Epithelial cell of proximal tubule (primary cell): ENCODE data around the gene FAM114A1. TPM values are rescaled to one million over a fixed set of nuclear protein-coding genes. Genes with fewer than 3 reads are reported as not detected.

Experiments used
- DNase-seq: peaks from one replicate; pipeline ENCODE4 v3.0.0-alpha.2; 2011; ENCODE audit warnings: low read depth
- H3K4me3 ChIP-seq: 2 replicates; pipeline ENCODE4 v1.5.1; 2011; ENCODE audit warnings: low read depth, mild to moderate bottlenecking, low read length
- CTCF ChIP-seq: conservative IDR thresholded peaks from 2 replicates; pipeline ENCODE4 v1.5.1; 2012; ENCODE audit warnings: low read depth, mild to moderate bottlenecking, low read length
- total RNA-seq: library from RNA; depleted of rRNA; stranded (reverse); fragments of >200 nt; gene quantifications from 2 replicates; pipeline ENCODE4 v1.2.3, GENCODE V29; 2015

The FAM114A1 gene
- total RNA-seq, 1 donor from 2014 or later: 61.5 TPM

DNA sequence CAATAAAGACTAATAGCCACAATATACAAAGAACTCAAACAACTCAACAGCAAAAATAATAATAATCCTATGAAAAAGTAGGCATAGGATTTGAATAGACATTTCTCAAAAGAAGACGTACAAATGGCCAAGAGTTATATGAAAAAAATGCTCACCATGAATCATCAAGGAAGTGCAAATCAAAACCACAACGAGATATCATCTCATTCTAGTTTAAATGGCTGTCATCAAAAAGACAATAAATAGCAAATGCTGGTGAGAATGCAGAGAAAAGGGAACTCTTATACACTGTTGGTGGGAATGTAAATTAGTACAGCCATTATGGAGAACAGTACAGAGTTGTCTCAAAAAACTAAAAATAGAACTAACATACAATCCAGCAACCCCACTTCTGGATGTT, 29.8 kb upstream of the FAM114A1 start:
- TF ChIP-seq CTCF: no peak
- no peak overlapping the region for H3K4me3 ChIP-seq
- DNase-seq: no peak

DNA sequence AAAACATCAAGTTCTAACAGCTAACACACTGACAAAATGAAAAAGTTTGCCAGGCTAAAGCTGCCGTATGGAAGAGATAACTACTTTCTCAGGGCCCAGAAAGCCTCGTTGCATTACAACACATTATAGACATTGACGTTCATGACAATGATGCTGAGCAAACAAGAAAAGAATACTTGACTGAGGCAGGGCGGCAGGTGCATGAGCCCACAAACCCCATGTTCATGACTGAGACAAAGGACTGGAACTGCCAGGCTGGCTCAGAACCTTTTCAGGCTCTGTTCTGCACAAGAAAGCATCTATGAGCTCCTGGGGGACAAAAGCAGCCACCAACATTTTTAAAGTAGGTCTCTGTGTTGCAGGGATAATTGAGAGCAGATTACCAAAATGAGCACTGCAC, 24.6 kb upstream of the FAM114A1 start:
- no peak for TF ChIP-seq CTCF
- H3K4me3 ChIP-seq: no peak overlapping the region
- DNase-seq: no peak

- no peak for TF ChIP-seq CTCF
- no peak overlapping the region for H3K4me3 ChIP-seq
- no peak for DNase-seq
These were observed 21.6 kb upstream of the FAM114A1 start for GRCh38 chr4:38846015-38846414.

GRCh38 chr4:38855466-38855865, 12.1 kb upstream of the FAM114A1 start:
- TF ChIP-seq CTCF: no peak
- H3K4me3 ChIP-seq: no peak overlapping the region

GRCh38 chr4:38856046-38856445, 11.6 kb upstream of the FAM114A1 start:
- DNase-seq: no peak
- peak overlapping the region; percentile 40 for H3K4me3 ChIP-seq
- TF ChIP-seq CTCF: no peak

More at GRCh38 chr4:38855466-38855865, 12.1 kb upstream of the FAM114A1 start:
- DNase-seq: no peak

GRCh38 chr4:38856524-38857337, 10.9 kb upstream of the FAM114A1 start, which contains the start of gene TLR6:
TSS of gene TLR6 (minus strand) at chr4:38856817. CDS start at chr4:38829473, 27,344 bp downstream.
- TF ChIP-seq CTCF: peak; percentile 74
- peak; percentile 43 for DNase-seq
- H3K4me3 ChIP-seq: peak within 1 kb of the TSS; percentile 40
